TTC549 (cell line): ENCODE results near the gene CHN2.

ENCODE experiments used
- FAIRE-seq: peaks from 2 replicates; lab custom pipeline; 2012; peaks lifted over from hg19 to GRCh38; lab: Jason Lieb, UNC

CHN2 gene

DNA sequence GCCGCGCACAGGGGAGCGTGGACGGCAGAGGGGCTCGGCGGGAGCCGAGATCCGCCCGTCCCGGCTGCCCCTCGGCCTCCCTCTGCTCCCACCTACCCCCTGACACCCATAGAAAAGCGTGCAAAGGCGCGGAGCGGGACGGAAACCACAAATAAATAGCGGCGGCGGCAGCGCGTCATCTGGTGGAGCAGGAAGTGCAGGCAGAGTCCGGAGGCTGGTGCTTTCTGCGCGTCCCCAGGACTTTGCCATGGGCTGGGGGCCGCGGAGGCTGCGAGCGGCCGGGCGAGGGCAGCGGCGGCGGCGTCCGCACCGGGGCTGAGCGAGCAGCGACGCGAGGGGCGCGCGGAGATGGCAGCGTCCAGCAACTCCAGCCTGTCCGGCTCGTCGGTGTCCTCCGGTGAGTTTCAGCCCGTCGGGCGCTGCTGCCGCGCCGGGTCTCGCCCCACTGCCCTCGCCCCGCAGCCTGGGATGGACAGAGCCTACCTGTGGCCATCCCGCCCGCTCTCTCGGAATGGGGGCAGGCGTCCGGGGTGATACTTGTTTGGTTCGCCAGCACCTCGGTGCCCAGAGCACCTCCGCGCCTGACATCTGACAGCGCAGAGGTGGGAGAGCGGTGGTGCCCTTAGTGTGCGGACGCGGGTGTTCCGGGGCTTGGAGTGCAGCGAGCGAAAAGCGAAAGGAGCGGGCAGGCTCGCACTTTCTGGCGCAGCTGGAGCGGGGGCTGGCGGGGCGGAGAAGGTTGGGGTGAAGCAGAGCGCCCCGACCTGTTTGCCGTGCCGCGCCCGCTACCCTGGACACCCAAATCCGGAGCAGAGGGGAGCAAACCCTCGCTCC is at the start of gene CHN2:
Gene CHN2, plus strand, starts transcription at position 182 of the 834 bp plus-strand sequence.
- no peak for FAIRE-seq

- FAIRE-seq: no peak
Measured at GRCh38 chr7:29145553-29146056, 49.0 kb upstream of the CHN2 start.

GRCh38 chr7:29146057-29146706 is 48.4 kb upstream of the CHN2 start, which contains the start of gene CPVL:
CPVL (minus strand) TSS chr7:29146537; CDS start chr7:29121061, 25,476 bp downstream.
- no peak for FAIRE-seq

GRCh38 chr7:29146888-29147609 is 47.5 kb upstream of the CHN2 start:
- FAIRE-seq: no peak

- no peak for FAIRE-seq
Measured at GRCh38 chr7:29147821-29148220, 46.8 kb upstream of the CHN2 start.

GRCh38 chr7:29149036-29149435 is 45.5 kb upstream of the CHN2 start:
- no peak for FAIRE-seq

DNA sequence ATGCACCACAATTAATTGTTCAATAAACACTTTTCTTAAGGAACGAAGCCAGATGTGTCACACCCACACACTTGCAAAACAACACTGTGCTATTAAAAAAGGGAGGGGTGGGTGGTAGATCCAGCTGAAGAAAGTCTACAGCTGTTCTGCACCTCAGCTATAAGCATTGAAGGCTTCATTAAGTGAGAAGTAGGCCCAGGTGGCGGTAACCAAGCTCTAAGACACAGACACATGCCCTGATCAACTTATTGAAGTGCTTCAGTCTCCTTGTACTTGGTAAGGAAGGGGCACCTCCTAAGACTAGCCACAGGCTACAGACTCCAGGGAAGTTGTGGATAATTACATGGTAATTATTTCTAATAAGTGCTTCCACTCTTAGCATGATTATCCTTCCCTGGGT is 43.7 kb upstream of the CHN2 start:
- FAIRE-seq: no peak

- no peak for FAIRE-seq
Measured at GRCh38 chr7:29154076-29154475, 40.5 kb upstream of the CHN2 start.

- no peak for FAIRE-seq
Measured at GRCh38 chr7:29156907-29157452, 37.6 kb upstream of the CHN2 start.

GRCh38 chr7:29158795-29159423 is 35.7 kb upstream of the CHN2 start:
- no peak for FAIRE-seq

- no peak for FAIRE-seq
Measured at GRCh38 chr7:29160080-29160479, 34.5 kb upstream of the CHN2 start.

GRCh38 chr7:29161231-29161630 is 33.3 kb upstream of the CHN2 start:
- FAIRE-seq: no peak

- FAIRE-seq: no peak
Measured at GRCh38 chr7:29162577-29162976, 32.0 kb upstream of the CHN2 start.

DNA sequence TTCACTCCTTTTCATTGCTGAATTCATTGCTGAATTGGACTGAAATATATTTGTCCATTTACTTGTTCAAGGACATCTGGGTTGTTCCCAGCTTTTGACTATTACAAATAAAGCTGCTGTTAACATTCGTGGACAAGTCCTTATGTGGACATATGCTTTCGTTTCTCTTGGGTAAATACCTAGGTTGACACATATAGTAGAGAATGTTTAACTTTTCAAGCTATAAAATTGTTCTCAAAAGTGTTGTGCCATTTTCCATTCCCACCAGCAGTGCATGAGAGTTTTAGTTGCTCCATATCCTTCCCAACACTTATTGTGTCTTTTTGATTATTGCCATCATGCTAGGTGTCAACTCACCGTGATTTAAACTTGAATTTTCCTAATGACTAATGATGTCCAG is 30.7 kb upstream of the CHN2 start:
- FAIRE-seq: no peak

GRCh38 chr7:29167721-29168120 is 26.9 kb upstream of the CHN2 start:
- FAIRE-seq: no peak

GRCh38 chr7:29170781-29171180 is 23.8 kb upstream of the CHN2 start:
- no peak for FAIRE-seq

DNA sequence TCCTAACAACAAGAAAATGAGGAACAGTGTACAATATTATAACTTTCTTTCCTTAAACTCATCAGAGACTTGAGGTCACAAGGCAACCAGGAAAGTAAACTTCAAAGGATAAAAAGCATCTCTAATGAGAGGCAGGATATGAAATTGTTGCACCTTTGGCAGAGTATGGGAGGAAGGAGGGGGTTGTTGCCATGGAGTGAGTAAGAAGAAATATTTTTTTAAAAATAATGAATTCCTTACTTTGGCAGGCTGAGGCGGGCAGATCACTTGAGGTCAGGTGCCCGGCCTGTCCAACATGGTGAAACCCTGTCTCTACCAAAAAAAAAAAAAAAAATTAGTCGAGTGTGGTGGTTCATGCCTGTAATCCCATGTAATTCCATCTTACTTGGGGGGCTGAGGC is 21.1 kb upstream of the CHN2 start:
- no peak for FAIRE-seq

GRCh38 chr7:29177963-29178600 is 16.5 kb upstream of the CHN2 start:
- no peak for FAIRE-seq

DNA sequence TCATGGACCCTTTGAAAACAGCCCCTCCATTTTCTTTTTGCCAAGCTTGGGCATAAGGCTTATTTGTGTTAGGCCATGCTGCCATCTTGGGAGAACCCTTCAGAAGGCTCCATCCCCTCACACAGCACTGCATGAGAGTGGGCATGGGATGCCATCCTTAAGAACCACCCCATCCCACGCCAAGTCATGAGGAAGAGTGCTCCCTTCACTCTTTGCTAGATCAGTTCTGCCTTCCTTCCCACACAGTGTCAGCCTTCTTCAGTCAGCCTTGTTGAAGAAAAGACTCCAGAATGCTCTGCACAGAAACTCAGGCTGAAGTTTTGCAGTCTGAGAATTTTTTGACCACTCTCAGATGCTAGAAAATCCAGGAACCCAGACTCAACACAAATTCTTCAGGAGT is 15.5 kb upstream of the CHN2 start:
- FAIRE-seq: no peak

DNA sequence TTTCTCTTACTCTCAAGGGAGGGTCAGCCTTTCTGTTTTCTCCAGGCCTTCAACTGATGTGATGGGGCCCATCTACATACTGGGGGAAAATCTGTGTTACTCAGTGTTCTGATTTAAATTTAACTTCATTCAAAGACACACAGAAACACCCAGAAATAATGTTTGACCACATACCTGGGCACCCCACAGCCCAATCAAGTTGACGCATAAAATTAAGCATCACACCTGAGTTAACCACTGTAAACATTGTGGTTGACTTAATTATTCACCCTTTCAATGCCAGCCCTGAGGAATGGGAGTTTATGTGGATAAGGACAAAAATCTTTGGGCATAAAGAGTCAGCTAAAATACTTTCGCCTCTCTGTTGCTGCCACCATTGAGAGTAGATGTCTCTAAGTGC is 10.0 kb upstream of the CHN2 start:
- no peak for FAIRE-seq

DNA sequence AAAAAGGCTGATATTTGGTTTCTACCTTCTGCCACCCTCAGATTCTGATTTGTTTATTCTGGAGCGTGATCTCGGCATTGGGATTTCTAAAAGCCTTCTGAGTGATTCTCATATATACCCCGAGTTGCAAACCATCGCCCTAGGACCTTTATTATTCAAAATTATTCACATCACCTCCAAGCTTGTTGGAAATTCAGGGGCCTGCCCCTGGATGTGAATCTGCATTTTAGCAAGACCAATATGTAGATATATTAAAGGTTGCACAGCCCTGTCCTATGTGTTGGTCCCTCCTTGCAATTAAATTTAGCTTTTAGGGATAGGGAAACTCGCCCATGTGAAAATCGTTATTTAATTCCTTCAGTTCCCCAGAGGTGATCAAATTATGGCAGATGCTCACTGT is 9.0 kb upstream of the CHN2 start:
- FAIRE-seq: no peak

DNA sequence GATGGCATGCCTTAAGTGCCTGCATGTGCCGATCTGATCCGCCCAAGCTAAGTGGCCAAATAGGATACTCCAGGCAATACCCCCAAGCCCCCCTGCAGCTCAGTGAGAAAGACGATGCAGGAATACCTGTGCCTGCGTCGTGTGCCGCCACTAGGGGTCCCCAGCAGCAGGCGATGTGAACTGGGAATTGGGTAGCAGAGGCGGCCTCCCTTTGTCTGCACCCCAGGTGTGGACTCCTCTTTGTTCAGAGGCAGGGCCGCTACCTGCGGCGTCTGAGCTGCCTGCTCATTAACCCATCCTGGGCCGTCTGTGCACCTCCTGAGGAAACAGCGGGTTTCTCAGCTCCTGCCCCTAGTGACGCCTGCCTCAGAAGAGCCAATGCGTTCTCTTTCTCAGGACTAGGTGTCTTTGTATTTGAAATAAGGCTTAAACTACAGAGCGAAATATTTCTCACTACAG is 4.8 kb upstream of the CHN2 start:
- no peak for FAIRE-seq
